Endothelial cell of umbilical vein (primary cell): ENCODE data around the gene C1QTNF8. TPM values are rescaled to one million over a fixed set of nuclear protein-coding genes. Genes with fewer than 3 reads are reported as not detected.

Source experiments
- BruUV-seq: library from RNA; stranded (reverse); fragments of 400-500 nt; replicated peaks from 2 replicates; lab custom pipeline; 2021; lab: Mats Ljungman, UMichigan
- CTCF ChIA-PET: fragments of 300-600, 350-600 bp; sonication (Branson Sonifier 250); formaldehyde crosslinking; loops from one replicate; lab custom pipeline; 2021; ENCODE audit warnings: antibody characterized with exemption, inconsistent platforms; lab: Charles Lee
- POLR2A ChIA-PET: fragments of 300-600, 350-600 bp; sonication (Branson Sonifier 250); formaldehyde crosslinking; loops from one replicate; lab custom pipeline; 2021; ENCODE audit warnings: antibody characterized with exemption, inconsistent platforms; lab: Charles Lee
- DNase-seq: peaks from one replicate; pipeline ENCODE4 v3.0.0-alpha.2; 2011; ENCODE audit warnings: low read depth, low spot score
- FAIRE-seq: peaks from 2 replicates; lab custom pipeline; 2011; peaks lifted over from hg19 to GRCh38; lab: Jason Lieb, UNC
- H2AFZ ChIP-seq: 2 replicates; pipeline ENCODE4 v1.6.0; 2012; ENCODE audit warnings: low read depth, low read length, control low read depth, inconsistent platforms
- H3K27ac ChIP-seq: 2 replicates; pipeline ENCODE4 v1.5.1; 2011; ENCODE audit warnings: low read depth, mild to moderate bottlenecking, control low read depth, low read length, moderate library complexity; ENCODE audit not compliant: insufficient read depth
- H3K27me3 ChIP-seq, 2 experiments: 2 replicates each; pipeline versions ENCODE4 v1.6.0 to v1.6.1; 2011; ENCODE audit warnings: low read length in 2 of 2, mixed read lengths in 1 of 2; ENCODE audit not compliant: control insufficient read depth in 2 of 2, insufficient read depth in 2 of 2
- H3K36me3 ChIP-seq, 2 experiments: 2 replicates in 1 of 2; 3 replicates in 1 of 2; pipeline ENCODE4 v1.5.1; 2011; ENCODE audit warnings: low read length in 2 of 2, mild to moderate bottlenecking in 1 of 2, moderate library complexity in 1 of 2; ENCODE audit not compliant: control insufficient read depth in 2 of 2, insufficient read depth in 2 of 2; ENCODE audit errors: extremely low read depth in 1 of 2
- H3K4me1 ChIP-seq: 3 replicates; pipeline ENCODE4 v1.5.1; 2011; ENCODE audit warnings: mild to moderate bottlenecking, low read length; ENCODE audit not compliant: control insufficient read depth, insufficient read depth; ENCODE audit errors: extremely low read depth
- H3K4me2 ChIP-seq: 2 replicates; pipeline ENCODE4 v1.6.1; 2011; ENCODE audit warnings: low read length, control low read depth, mixed read lengths; ENCODE audit not compliant: insufficient read depth
- H3K4me3 ChIP-seq, 3 experiments: fragments of 200-600 bp in 1 of 3; sonication (generic), shearing (Covaris generic) in 1 of 3; replicated peaks in 1 of 3; 2 replicates each; pipeline ENCODE4 v1.5.1; 2011 to 2016; ENCODE audit warnings: control low read depth in 3 of 3, low read length in 3 of 3, mild to moderate bottlenecking in 2 of 3, inconsistent platforms in 1 of 3, low read depth in 1 of 3, moderate library complexity in 1 of 3; ENCODE audit not compliant: insufficient read depth in 1 of 3
- H3K79me2 ChIP-seq: 2 replicates; pipeline ENCODE4 v1.6.0; 2012; ENCODE audit warnings: low read length, inconsistent platforms; ENCODE audit not compliant: control insufficient read depth, insufficient read depth
- H3K9ac ChIP-seq: replicated peaks from 2 replicates; pipeline ENCODE3; 2011; ENCODE audit warnings: low read length, control low read depth; ENCODE audit not compliant: insufficient read depth; ENCODE audit errors: extremely low read depth
- H3K9me1 ChIP-seq: replicated peaks from 3 replicates; pipeline ENCODE4 v1.6.0; 2011; ENCODE audit warnings: mild to moderate bottlenecking, low read length; ENCODE audit not compliant: control insufficient read depth, insufficient read depth; ENCODE audit errors: extremely low read depth
- H3K9me3 ChIP-seq: replicated peaks from 2 replicates; pipeline ENCODE4 v1.5.1; 2012; ENCODE audit warnings: low read length, inconsistent platforms; ENCODE audit not compliant: control insufficient read depth, insufficient read depth
- H4K20me1 ChIP-seq: replicated peaks from 2 replicates; pipeline ENCODE3; 2011; ENCODE audit warnings: mild to moderate bottlenecking, low read length; ENCODE audit not compliant: control insufficient read depth, insufficient read depth; ENCODE audit errors: extremely low read depth
- CTCF ChIP-seq, 2 donors: IDR thresholded peaks; 1 replicate in 1 of 2; 2 replicates in 1 of 2; pipeline ENCODE4 v1.5.1; 2011; ENCODE audit warnings: low read length in 2 of 2, mild to moderate bottlenecking in 2 of 2, moderate library complexity in 2 of 2, control low read depth in 1 of 2, inconsistent platforms in 1 of 2, low read depth in 1 of 2; ENCODE audit not compliant: insufficient read depth in 1 of 2; ENCODE audit errors: extremely low read depth in 1 of 2
- EZH2 ChIP-seq: IDR thresholded peaks from 2 replicates; pipeline ENCODE4 v1.6.1; 2012; ENCODE audit warnings: borderline replicate concordance, low read depth, mild to moderate bottlenecking, moderate library complexity, low read length, inconsistent platforms; ENCODE audit not compliant: severe bottlenecking
- FOS ChIP-seq: IDR thresholded peaks from 2 replicates; pipeline ENCODE4 v1.6.1; 2011; ENCODE audit warnings: mild to moderate bottlenecking, low read length, moderate library complexity, borderline replicate concordance; ENCODE audit not compliant: insufficient read depth
- GATA2 ChIP-seq: IDR thresholded peaks from 2 replicates; pipeline ENCODE4 v1.7.0; 2011; ENCODE audit warnings: low read depth, mild to moderate bottlenecking, moderate library complexity, mixed read lengths, low read length; ENCODE audit not compliant: insufficient read length, insufficient read depth
- JUN ChIP-seq: IDR thresholded peaks from 2 replicates; pipeline ENCODE4 v1.6.1; 2011; ENCODE audit warnings: borderline replicate concordance, low read depth; ENCODE audit not compliant: insufficient read length, insufficient read depth
- POLR2A ChIP-seq: IDR thresholded peaks from 2 replicates; pipeline ENCODE4 v1.6.1; 2012; ENCODE audit warnings: low read depth, mild to moderate bottlenecking, control low read depth, low read length
- POLR2AphosphoS5 ChIP-seq: IDR thresholded peaks from 2 replicates; pipeline ENCODE4 v1.6.1; 2012; ENCODE audit warnings: low read depth, mild to moderate bottlenecking, control low read depth, low read length, moderate library complexity; ENCODE audit not compliant: insufficient read depth
- dilution Hi-C: fragments of 300-500 bp; cut with MboI; formaldehyde crosslinking; loops from one replicate; pipeline ENCODE4 v1.15.0; 2019; ENCODE audit warnings: low sequenced_read_pairs; ENCODE audit not compliant: extremely low pct_ligation_motif_present
- intact Hi-C: fragments of 100-400 bp; cut with micrococcal nuclease; formaldehyde crosslinking; loops from one replicate; pipeline ENCODE4 v1.10.0; 2022
- polyA plus RNA-seq, 4 experiments: library from polyadenylated mRNA; depleted of rRNA in 3 of 4; stranded (reverse) in 3 of 4; unstranded in 1 of 4; fragments of >200 nt; gene quantifications; 2 replicates each; pipeline versions ENCODE4 v1.2.1 to v1.2.3, GENCODE V29; 2011 to 2012; ENCODE audit warnings: missing spikeins in 1 of 4
- total RNA-seq: library from RNA; stranded (reverse); gene quantifications from 2 replicates; pipeline ENCODE4 v1.2.3, GENCODE V29; 2021

The C1QTNF8 gene
- total and polyA plus RNA-seq, 2 donors (not counting 3 experiments of a cell fraction or from before 2014, with no cell fraction given), result not detected

GRCh38 chr16:1053121-1053521, 42.9 kb downstream of the C1QTNF8 start:
- no peaks in the 10 kb centered on the region for H3K4me1 ChIP-seq
- FAIRE-seq, result no peak
- dilution Hi-C loops (no loop called here), intact Hi-C loops (no loop called here)
- no peak overlapping the region for H3K4me2 ChIP-seq
- no peaks in the 10 kb centered on the region for H3K27me3 ChIP-seq
- no TSS peak for BruUV-seq
- TF ChIP-seq JUN (no peak), FOS (no peak), POLR2AphosphoS5 (no peak), GATA2 (no peak)
- DNase-seq, result no peak
- H3K79me2 ChIP-seq, result no peaks in the 10 kb centered on the region
- ChIA-PET POLR2A (no interaction called here), CTCF (interaction anchor here (2.6 kb wide), 1 partner anchor 50 kb away, joined by 7 read pairs; no protein-coding TSS in a partner anchor)
- H3K36me3 ChIP-seq, result no peaks in the 10 kb centered on the region
- H3K27ac ChIP-seq, result no peak overlapping the region
- no peak overlapping the region for H2AFZ ChIP-seq
- H3K9ac ChIP-seq, result no peak overlapping the region
- H3K9me3 ChIP-seq, result no peaks in the 10 kb centered on the region
- no peaks in the 10 kb centered on the region for H3K9me1 ChIP-seq
- H4K20me1 ChIP-seq, result no peaks in the 10 kb centered on the region
- H3K4me3 ChIP-seq, result no peak overlapping the region

GRCh38 chr16:1052721-1053120, 43.3 kb downstream of the C1QTNF8 start:
- no peaks in the 10 kb centered on the region for H3K79me2 ChIP-seq
- no peak overlapping the region for H3K27ac ChIP-seq
- no peak overlapping the region for H3K4me2 ChIP-seq
- TF ChIP-seq CTCF (IDR thresholded peaks at IDR 0.05; ENCODE audit: extremely low read depth in 1 of 2, insufficient read depth in 1 of 2, low read depth in 1 of 2, low read length in 2 of 2) (no peak), POLR2A (no peak), EZH2 (no peak)
- H3K9ac ChIP-seq, result no peak overlapping the region
- no peak for DNase-seq
- no peak for FAIRE-seq
- no peaks in the 10 kb centered on the region for H3K9me1 ChIP-seq
- H4K20me1 ChIP-seq, result no peaks in the 10 kb centered on the region
- POLR2A ChIA-PET, result no interaction called here
- H3K4me1 ChIP-seq, result no peaks in the 10 kb centered on the region
- no peaks in the 10 kb centered on the region for H3K36me3 ChIP-seq
- H3K27me3 ChIP-seq, result no peaks in the 10 kb centered on the region
- no peak overlapping the region for H3K4me3 ChIP-seq
- dilution Hi-C loops (no loop called here), intact Hi-C loops (no loop called here)
- no peak overlapping the region for H2AFZ ChIP-seq
- H3K9me3 ChIP-seq, result no peaks in the 10 kb centered on the region
- CTCF ChIA-PET, result interaction anchor here (1.2 to 2.6 kb wide), 2 partner anchors 51 to 341 kb away, joined by 5 to 7 read pairs; no protein-coding TSS in a partner anchor
- BruUV-seq, result no TSS peak
